ENCODE data around the gene NHLRC4.

DNA sequence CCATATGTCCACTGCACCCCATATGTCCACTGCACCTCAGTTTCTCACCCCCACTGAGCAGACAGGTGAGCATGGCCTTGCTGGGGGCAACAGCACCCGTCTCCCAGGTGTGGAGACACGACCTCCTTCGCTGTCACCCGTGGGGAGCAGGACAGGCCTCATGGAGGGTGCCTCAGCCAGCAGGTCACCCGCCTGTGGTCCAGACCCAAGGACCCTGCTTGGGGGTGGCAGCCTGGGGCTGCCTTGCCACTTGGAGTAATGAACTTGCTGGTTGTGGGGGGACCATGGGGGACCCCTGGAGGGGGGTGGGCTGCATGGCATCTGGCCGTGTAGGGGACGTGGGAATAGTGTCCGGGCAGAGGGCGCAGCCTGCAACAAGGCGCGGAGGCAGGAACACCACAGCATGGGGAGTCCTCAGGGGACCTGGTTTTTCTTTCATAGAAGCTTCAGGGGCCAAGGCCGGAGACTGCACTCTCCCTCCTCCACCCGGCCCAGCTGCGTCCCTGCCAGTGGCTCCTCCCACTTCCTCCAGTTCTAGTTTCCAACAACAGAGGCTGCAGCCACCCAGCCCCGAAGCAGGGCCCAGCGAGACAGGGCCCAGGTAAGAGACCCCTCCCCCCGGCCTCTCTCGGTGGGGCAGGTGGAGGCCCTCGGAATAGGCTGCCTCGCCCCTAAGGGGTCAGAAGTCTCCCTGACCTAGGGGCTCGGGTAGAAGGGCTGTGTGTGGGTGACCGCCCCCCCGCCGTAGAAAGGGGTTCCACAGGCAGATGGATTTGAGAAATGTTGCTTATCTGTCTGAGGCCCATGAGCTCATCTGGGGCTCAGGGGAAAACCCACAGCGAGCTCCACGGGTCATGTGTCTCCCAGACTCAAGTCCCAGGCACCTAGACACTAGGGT is at the start of gene NHLRC4:
- no peak for TF ChIP-seq CTCF (IDR thresholded peaks at IDR 0.05)
- no peak for TF ChIP-seq EZH2 (IDR thresholded peaks at IDR 0.05; ENCODE audit: borderline replicate concordance, insufficient read depth, low read depth, low read length, poor library complexity, severe bottlenecking)
